Suprapubic skin (tissue), 4 donors: ENCODE data around the gene SLC4A7.

Experiments
- CTCF ChIP-seq, 2 donors: fragments of 200-600 bp in 1 of 2; fragments of 450-650 bp in 1 of 2; sonication (generic) in 1 of 2; IDR thresholded peaks; one replicate each; pipeline ENCODE4 v1.5.1; 2016 to 2019; ENCODE audit warnings: antibody characterized with exemption in 2 of 2, mild to moderate bottlenecking in 1 of 2, moderate library complexity in 1 of 2
- EP300 ChIP-seq: sonication (generic); formaldehyde crosslinking; IDR thresholded peaks from one replicate; pipeline ENCODE4 v1.6.1; 2017; ENCODE audit warnings: antibody characterized with exemption
- POLR2A ChIP-seq, 2 donors: fragments of 450-650 bp; IDR thresholded peaks; one replicate each; pipeline ENCODE4 v1.6.1; 2017; ENCODE audit warnings: antibody characterized with exemption in 2 of 2, mild to moderate bottlenecking in 2 of 2, moderate library complexity in 2 of 2
- POLR2AphosphoS5 ChIP-seq, 3 donors: sonication (generic); formaldehyde crosslinking; IDR thresholded peaks; one replicate each; pipeline ENCODE4 v1.6.1; 2017; ENCODE audit warnings: antibody characterized with exemption in 3 of 3

GRCh38 chr3:27368831-27369607 lies 115.2 kb downstream of the SLC4A7 start, which contains the start of gene NEK10:
- TF ChIP-seq CTCF (IDR thresholded peaks at IDR 0.05) (no peak), POLR2AphosphoS5 (IDR thresholded peaks at IDR 0.05) (peak in 1 of 3 donors; percentile 40), EP300 (no peak), POLR2A (IDR thresholded peaks at IDR 0.05) (no peak)
